CD4-positive, alpha-beta memory T cell (primary cell): Measurements from ENCODE around the gene NEIL3. TPM values are rescaled to one million over a fixed set of nuclear protein-coding genes. Genes with fewer than 3 reads are reported as not detected.

Experiments
- CTCF ChIA-PET: fragments of 350-600 bp; sonication (Branson Sonifier 250); formaldehyde crosslinking; loops from one replicate; lab custom pipeline; 2021; ENCODE audit warnings: inconsistent platforms; ENCODE audit not compliant: partially characterized antibody; lab: Charles Lee
- POLR2A ChIA-PET: fragments of 350-600 bp; sonication (Branson Sonifier 250); formaldehyde crosslinking; loops from one replicate; lab custom pipeline; 2021; ENCODE audit not compliant: partially characterized antibody; lab: Charles Lee
- DNase-seq, 5 donors: peaks; one replicate each; pipeline versions ENCODE4 v3.0.0 to v3.0.0-alpha.2; 2020 to 2022; ENCODE audit warnings: mixed read lengths in 1 of 5
- H3K27ac ChIP-seq: one replicate; pipeline ENCODE4 v1.7.0; 2013; ENCODE audit warnings: low read depth, low read length
- H3K27me3 ChIP-seq: 2 replicates; pipeline ENCODE4 v1.7.0; 2013; ENCODE audit warnings: mild to moderate bottlenecking, low read length, moderate library complexity; ENCODE audit not compliant: insufficient read depth
- H3K36me3 ChIP-seq: 2 replicates; pipeline ENCODE4 v1.7.0; 2013; ENCODE audit warnings: mild to moderate bottlenecking, low read length, moderate library complexity; ENCODE audit not compliant: insufficient read depth
- H3K4me1 ChIP-seq: 2 replicates; pipeline ENCODE4 v1.7.0; 2013; ENCODE audit warnings: mild to moderate bottlenecking, low read length, moderate library complexity; ENCODE audit not compliant: insufficient read depth
- H3K4me3 ChIP-seq, 2 donors: one replicate each; pipeline ENCODE4 v1.7.0; 2013; ENCODE audit warnings: low read length in 2 of 2, mild to moderate bottlenecking in 1 of 2
- H3K9me3 ChIP-seq, 2 donors: one replicate each; pipeline ENCODE4 v1.7.0; 2013; ENCODE audit warnings: low read length in 2 of 2, control low read depth in 1 of 2; ENCODE audit not compliant: control insufficient read depth in 1 of 2
- H3K27ac Mint-ChIP-seq, 7 donors: one replicate each; pipeline ENCODE4 v1.8.0; 2020 to 2021; ENCODE audit warnings: mixed read lengths in 7 of 7, mild to moderate bottlenecking in 6 of 7, inconsistent platforms in 3 of 7, moderate library complexity in 3 of 7
- H3K27me3 Mint-ChIP-seq, 2 donors: one replicate each; pipeline ENCODE4 v1.8.0; 2020 to 2021; ENCODE audit warnings: mixed read lengths in 2 of 2
- H3K36me3 Mint-ChIP-seq, 2 donors: one replicate each; pipeline ENCODE4 v1.8.0; 2020 to 2021; ENCODE audit warnings: mixed read lengths in 2 of 2, inconsistent platforms in 1 of 2, mild to moderate bottlenecking in 1 of 2
- H3K4me1 Mint-ChIP-seq, 4 donors: one replicate each; pipeline ENCODE4 v1.8.0; 2020 to 2021; ENCODE audit warnings: mixed read lengths in 4 of 4, mild to moderate bottlenecking in 1 of 4
- H3K4me3 Mint-ChIP-seq, 8 donors: one replicate each; pipeline ENCODE4 v1.8.0; 2020 to 2021; ENCODE audit warnings: mixed read lengths in 8 of 8, mild to moderate bottlenecking in 7 of 8, moderate library complexity in 6 of 8, inconsistent platforms in 3 of 8
- H3K9me3 Mint-ChIP-seq, 8 donors: one replicate each; pipeline ENCODE4 v1.8.0; 2020 to 2021; ENCODE audit warnings: mixed read lengths in 8 of 8, mild to moderate bottlenecking in 5 of 8, inconsistent platforms in 3 of 8, moderate library complexity in 1 of 8
- intact Hi-C: fragments of 100-400 bp; cut with micrococcal nuclease; formaldehyde crosslinking; loops from one replicate; pipeline ENCODE4 v1.15.1; 2023
- polyA plus RNA-seq, 2 donors: library from polyadenylated mRNA; unstranded; fragments of 300-500 nt; fragmentation: Illumina TruSeq; gene quantifications; one replicate each; pipeline ENCODE4 v1.2.3, GENCODE V29; 2021
- total RNA-seq, 2 experiments: library from RNA; stranded (reverse); gene quantifications; one replicate each; pipeline ENCODE4 v1.2.3, GENCODE V29; 2021

The NEIL3 gene
- total and polyA plus RNA-seq, 4 experiments from 2014 or later = 0.10 to 0.17 (median 0.15) TPM; not detected in 1

DNA sequence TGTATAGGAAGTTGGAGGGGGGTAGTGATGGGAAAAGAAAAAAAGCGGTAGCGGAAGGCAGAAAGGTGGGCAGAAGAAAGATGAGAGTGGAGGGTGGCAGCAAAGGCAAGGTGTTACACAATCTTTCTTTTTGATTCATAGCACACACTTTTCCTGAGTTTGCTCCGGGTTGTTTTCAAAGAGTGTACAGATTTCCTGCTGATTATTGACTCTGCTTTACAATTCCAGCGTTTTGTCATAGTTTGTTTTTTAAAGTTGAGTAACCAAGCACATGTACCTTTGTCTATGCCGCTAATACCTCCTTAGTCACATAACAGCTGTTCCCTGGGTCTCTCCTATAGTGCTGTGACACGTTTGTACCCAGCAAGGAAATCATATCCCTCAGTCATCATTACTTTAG lies 82.3 kb downstream of the NEIL3 start:
- peak overlapping the region in 4 of 8 donors; percentile 3 to 61 (median 38) for H3K4me3 Mint-ChIP-seq
- Histone ChIP-seq H3K27me3 (no peaks in the 10 kb centered on the region), H3K4me3 (no peak overlapping the region), H3K27ac (no peak overlapping the region), H3K4me1 (peaks cover 12% of the 10 kb centered on the region), H3K9me3 (no peaks in the 10 kb centered on the region), H3K36me3 (no peaks in the 10 kb centered on the region)
- H3K27me3 Mint-ChIP-seq = peaks cover 0 to 6% of the 10 kb centered on the region in 2 donors
- no peak for DNase-seq
- H3K36me3 Mint-ChIP-seq = no peaks in the 10 kb centered on the region
- ChIA-PET CTCF (interaction anchor here (1.1 to 1.2 kb wide), 3 partner anchors 12 to 51 kb away, joined by 3 to 4 read pairs (median 3); partner anchors contain the start of gene AGA), POLR2A (interaction anchor here (2.3 kb wide), 1 partner anchor 50 kb away, joined by 22 read pairs; the partner anchor contains the start of gene AGA)
- peak overlapping the region in 2 of 7 donors; percentile 10 to 24 for H3K27ac Mint-ChIP-seq
- peaks cover 13 to 22% (median 18%) of the 10 kb centered on the region in 4 donors for H3K4me1 Mint-ChIP-seq
- H3K9me3 Mint-ChIP-seq = no peaks in the 10 kb centered on the region
- intact Hi-C loops = no loop called here

DNA sequence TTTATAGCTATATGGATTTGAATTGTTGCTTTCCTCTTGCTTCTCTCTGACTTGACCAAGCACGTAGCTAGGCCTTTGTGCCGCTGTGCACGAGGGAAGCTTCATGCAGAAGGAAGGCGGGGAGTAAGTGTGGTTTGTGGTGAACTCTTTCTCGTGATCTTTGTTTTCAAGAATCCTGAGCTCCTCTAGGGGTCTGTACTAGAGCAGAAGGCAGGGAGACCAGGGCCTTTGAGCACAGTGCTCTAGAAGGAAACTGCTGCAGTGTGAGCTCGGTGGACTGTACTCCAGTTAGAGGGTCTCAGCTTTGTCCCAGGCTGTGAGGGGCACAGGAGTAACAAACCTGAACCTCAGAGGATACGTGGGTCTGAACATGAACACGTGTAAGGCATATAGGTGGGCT lies 83.6 kb downstream of the NEIL3 start:
- peak overlapping the region in 6 of 7 donors; percentile 30 to 87 (median 80) for H3K27ac Mint-ChIP-seq
- intact Hi-C loops = no loop called here
- peaks cover 0 to 6% of the 10 kb centered on the region in 2 donors for H3K27me3 Mint-ChIP-seq
- H3K4me3 ChIP-seq = no peak overlapping the region
- H3K36me3 ChIP-seq = no peaks in the 10 kb centered on the region
- H3K9me3 ChIP-seq = no peaks in the 10 kb centered on the region
- CTCF ChIA-PET = interaction anchor here (0.8 to 2.2 kb wide), 7 partner anchors 11 to 144 kb away, joined by 3 to 8 read pairs (median 4); partner anchors contain the start of gene AGA
- no peak overlapping the region for H3K27ac ChIP-seq
- H3K27me3 ChIP-seq = no peaks in the 10 kb centered on the region
- H3K36me3 Mint-ChIP-seq = no peaks in the 10 kb centered on the region
- peak overlapping the region in 7 of 8 donors; percentile 14 to 65 (median 36) for H3K4me3 Mint-ChIP-seq
- H3K9me3 Mint-ChIP-seq = peaks cover 0 to 3% (median 0%) of the 10 kb centered on the region in 8 donors
- H3K4me1 ChIP-seq = peaks cover 12% of the 10 kb centered on the region
- peak in 3 of 5 donors; percentile 26 to 35 (median 29) for DNase-seq
- POLR2A ChIA-PET = interaction anchor here (1.1 to 2.3 kb wide), 2 partner anchors 11 to 49 kb away, joined by 4 to 22 read pairs; partner anchors contain the start of gene AGA
- peaks cover 13 to 22% (median 18%) of the 10 kb centered on the region in 4 donors for H3K4me1 Mint-ChIP-seq

DNA sequence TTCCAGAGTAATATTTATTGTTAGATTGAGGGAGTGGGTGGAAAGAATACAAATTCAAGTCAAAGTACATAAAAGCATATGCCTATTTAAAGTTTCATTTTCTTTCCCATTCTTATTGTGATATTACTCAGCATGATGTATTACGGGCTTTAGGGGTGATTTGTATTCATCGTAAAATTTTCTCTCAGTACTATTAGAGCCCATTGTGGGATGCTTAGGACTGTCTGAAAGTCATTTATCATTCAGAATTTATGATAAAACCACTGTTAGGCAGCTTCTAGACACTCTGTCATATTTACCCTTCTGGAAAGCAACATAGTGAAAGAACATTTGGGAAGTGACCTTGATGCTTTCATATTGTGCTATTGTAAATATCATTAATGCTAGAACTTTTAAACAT lies 86.7 kb downstream of the NEIL3 start:
- Histone ChIP-seq H3K36me3 (no peaks in the 10 kb centered on the region), H3K27me3 (no peaks in the 10 kb centered on the region), H3K27ac (no peak overlapping the region), H3K9me3 (no peaks in the 10 kb centered on the region), H3K4me3 (no peak overlapping the region), H3K4me1 (peaks cover 28% of the 10 kb centered on the region)
- ChIA-PET CTCF (no interaction called here), POLR2A (interaction anchor here (1.2 kb wide), 1 partner anchor 46 kb away, joined by 3 read pairs; the partner anchor contains the start of gene AGA)
- H3K36me3 Mint-ChIP-seq = no peaks in the 10 kb centered on the region
- peaks cover 0 to 6% of the 10 kb centered on the region in 2 donors for H3K27me3 Mint-ChIP-seq
- H3K27ac Mint-ChIP-seq = no peak overlapping the region
- H3K4me1 Mint-ChIP-seq = peaks cover 26 to 43% (median 33%) of the 10 kb centered on the region in 4 donors
- peaks cover 0 to 3% (median 0%) of the 10 kb centered on the region in 8 donors for H3K9me3 Mint-ChIP-seq
- DNase-seq = no peak
- intact Hi-C loops = no loop called here
- H3K4me3 Mint-ChIP-seq = no peak overlapping the region

DNA sequence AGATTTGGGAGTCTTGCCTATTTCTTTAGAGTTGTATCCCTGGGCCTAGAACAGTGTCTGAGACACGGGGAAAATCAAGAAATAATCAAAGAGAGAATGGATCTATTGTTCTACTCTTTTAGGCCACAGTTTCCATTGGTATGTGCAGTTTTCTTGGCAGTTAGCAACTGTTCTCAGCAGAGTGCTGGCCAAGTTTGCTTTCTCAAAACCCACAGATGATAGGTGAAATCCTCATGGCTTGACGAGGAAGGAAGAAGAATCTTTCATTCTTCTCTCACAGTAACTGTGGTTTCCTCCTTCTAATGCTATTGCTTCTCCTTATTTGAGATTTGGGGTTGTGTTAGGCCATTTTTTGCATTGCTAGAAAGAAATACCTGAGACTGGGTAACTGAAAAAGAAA lies 90.4 kb downstream of the NEIL3 start:
- H3K27ac ChIP-seq = no peak overlapping the region
- H3K9me3 Mint-ChIP-seq = peaks cover 0 to 3% (median 0%) of the 10 kb centered on the region in 8 donors

DNA sequence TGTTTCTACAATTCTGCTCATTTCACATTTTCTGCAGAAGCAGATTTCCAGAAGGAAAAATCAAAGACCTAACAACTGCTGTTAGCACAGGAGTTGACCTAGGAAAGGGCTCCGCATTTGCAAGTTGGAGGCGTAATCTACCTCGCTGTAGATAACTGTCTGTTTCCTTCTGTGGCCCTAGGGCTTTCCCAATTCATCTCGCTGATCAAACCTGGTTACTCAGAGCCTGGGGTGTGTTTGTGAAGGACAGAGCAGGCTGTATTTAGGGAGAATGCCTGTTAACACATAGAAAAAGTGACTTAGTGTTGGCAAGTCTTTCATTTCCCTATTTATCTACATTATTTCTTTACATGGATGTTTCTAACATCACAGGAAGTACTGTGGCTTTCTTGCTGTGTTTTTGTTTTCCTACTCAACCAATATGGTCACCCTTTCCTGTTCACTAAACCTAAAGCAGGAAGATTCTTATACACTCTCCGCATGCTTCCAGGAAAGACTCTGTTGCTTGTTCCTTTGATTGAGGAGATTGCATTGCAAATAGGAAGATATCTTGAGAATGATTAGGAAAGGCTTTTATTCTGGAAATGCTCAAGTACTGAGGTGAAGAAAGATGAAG lies 92.1 kb downstream of the NEIL3 start:
- H3K27ac Mint-ChIP-seq = peak overlapping the region; percentile 70 to 91 (median 85)
- Histone ChIP-seq H3K36me3 (no peaks in the 10 kb centered on the region), H3K9me3 (no peaks in the 10 kb centered on the region), H3K27me3 (no peaks in the 10 kb centered on the region), H3K4me1 (peaks cover 30% of the 10 kb centered on the region), H3K27ac (no peak overlapping the region), H3K4me3 (no peak overlapping the region)
- peak overlapping the region in 7 of 8 donors; percentile 47 to 79 (median 69) for H3K4me3 Mint-ChIP-seq
- H3K4me1 Mint-ChIP-seq = peaks cover 32 to 44% (median 37%) of the 10 kb centered on the region in 4 donors
- intact Hi-C loops = loop anchor here (5.0 kb wide), 1 partner anchor 41 kb away; the partner anchor contains the start of gene AGA
- ChIA-PET CTCF (no interaction called here), POLR2A (interaction anchor here (1.0 kb wide), 1 partner anchor 40 kb away, joined by 6 read pairs; the partner anchor contains the start of gene AGA)
- DNase-seq = peak in 3 of 5 donors; percentile 15 to 31 (median 24)
- peaks cover 0 to 3% (median 0%) of the 10 kb centered on the region in 8 donors for H3K9me3 Mint-ChIP-seq
- H3K27me3 Mint-ChIP-seq = no peaks in the 10 kb centered on the region
- H3K36me3 Mint-ChIP-seq = no peaks in the 10 kb centered on the region

More for the DNA sequence above, 90.4 kb downstream of the NEIL3 start:
- no peaks in the 10 kb centered on the region for H3K27me3 Mint-ChIP-seq
- intact Hi-C loops = loop anchor here (5.0 kb wide), 1 partner anchor 42 kb away; the partner anchor contains the start of gene AGA
- ChIA-PET POLR2A (interaction anchor here (1.3 kb wide), 1 partner anchor 42 kb away, joined by 3 read pairs; the partner anchor contains the start of gene AGA), CTCF (no interaction called here)
- H3K36me3 ChIP-seq = no peaks in the 10 kb centered on the region
- H3K27ac Mint-ChIP-seq = peak overlapping the region; percentile 73 to 95 (median 90)
- peaks cover 30% of the 10 kb centered on the region for H3K4me1 ChIP-seq
- H3K27me3 ChIP-seq = no peaks in the 10 kb centered on the region
- peaks cover 32 to 44% (median 37%) of the 10 kb centered on the region in 4 donors for H3K4me1 Mint-ChIP-seq
- H3K4me3 Mint-ChIP-seq = peak overlapping the region in 6 of 8 donors; percentile 1 to 82 (median 57)
- no peak overlapping the region for H3K4me3 ChIP-seq
- H3K36me3 Mint-ChIP-seq = no peaks in the 10 kb centered on the region
- H3K9me3 ChIP-seq = no peaks in the 10 kb centered on the region
- DNase-seq = no peak

DNA sequence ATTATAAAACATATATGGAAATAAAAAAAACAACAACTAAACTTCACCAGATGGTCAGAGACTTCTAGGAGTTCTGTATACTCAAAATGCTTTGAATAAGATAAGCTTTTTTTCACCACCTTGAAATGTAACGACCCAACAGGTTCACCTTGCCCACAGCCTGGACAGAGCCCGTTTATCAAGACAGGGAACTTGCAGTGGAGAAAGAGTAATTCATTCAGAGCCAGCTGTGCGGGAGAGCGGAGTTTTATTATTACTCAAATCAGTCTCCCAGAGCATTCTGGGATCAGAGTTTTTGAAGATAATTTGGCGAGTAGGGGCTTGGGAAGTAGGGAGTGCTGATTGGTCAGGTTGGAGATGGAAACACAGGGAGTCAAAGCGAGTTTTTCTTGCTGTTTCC lies 94.1 kb downstream of the NEIL3 start:
- peaks cover 30% of the 10 kb centered on the region for H3K4me1 ChIP-seq
- Mint-ChIP-seq H3K4me3 (peak overlapping the region in 2 of 8 donors; percentile 8), H3K4me1 (peaks cover 32 to 44% (median 37%) of the 10 kb centered on the region in 4 donors), H3K27me3 (no peaks in the 10 kb centered on the region), H3K36me3 (no peaks in the 10 kb centered on the region), H3K27ac (peak overlapping the region in 2 of 7 donors; percentile 52 to 74), H3K9me3 (peaks cover 0 to 3% (median 0%) of the 10 kb centered on the region in 8 donors)
- intact Hi-C loops = loop anchor here (5.0 kb wide), 1 partner anchor 39 kb away; the partner anchor contains the start of gene AGA
- H3K27ac ChIP-seq = no peak overlapping the region
- H3K36me3 ChIP-seq = no peaks in the 10 kb centered on the region
- no peaks in the 10 kb centered on the region for H3K27me3 ChIP-seq
- no peak overlapping the region for H3K4me3 ChIP-seq
- ChIA-PET CTCF (interaction anchor here (0.9 to 1.8 kb wide), 3 partner anchors 10 to 30 kb away, joined by 3 to 4 read pairs (median 3); no protein-coding TSS in a partner anchor), POLR2A (interaction anchor here (1.3 to 1.6 kb wide), 2 partner anchors 10 to 38 kb away, joined by 4 to 10 read pairs; partner anchors contain the start of gene AGA)
- no peaks in the 10 kb centered on the region for H3K9me3 ChIP-seq
- no peak for DNase-seq
